Heart right ventricle (tissue), 16 donors: ENCODE results near the gene LOXL4. TPM values are rescaled to one million over a fixed set of nuclear protein-coding genes. Genes with fewer than 3 reads are reported as not detected.

ENCODE experiments used
- ATAC-seq, 8 donors: fragments of 200-7000 bp; cut with Tn5 transposase; one replicate each; pipeline ENCODE4 v1.9.1; 2020; ENCODE audit warnings: mild to moderate bottlenecking in 8 of 8, moderate library complexity in 8 of 8, moderate number of reproducible peaks in 1 of 8
- DNase-seq, 2 donors: peaks; one replicate each; pipeline ENCODE4 v3.0.0-alpha.2; 2020
- H3K27ac ChIP-seq, 10 donors: fragments of 200-600 bp; sonication (generic) in 2 of 10; one replicate each; pipeline versions ENCODE4 v1.5.0 to v1.8.0; 2020 to 2022; ENCODE audit warnings: mild to moderate bottlenecking in 3 of 10
- H3K27me3 ChIP-seq, 7 donors: fragments of 200-600 bp; one replicate each; pipeline ENCODE4 v1.8.0; 2021 to 2022; ENCODE audit warnings: mild to moderate bottlenecking in 2 of 7
- H3K36me3 ChIP-seq, 9 donors: fragments of 200-600 bp; sonication (generic) in 1 of 9; one replicate each; pipeline versions ENCODE4 v1.5.0 to v1.8.0; 2020 to 2022; ENCODE audit warnings: mild to moderate bottlenecking in 2 of 9
- H3K4me1 ChIP-seq, 9 donors: fragments of 200-600 bp; sonication (generic) in 1 of 9; one replicate each; pipeline versions ENCODE4 v1.5.0 to v1.8.0; 2020 to 2022; ENCODE audit warnings: mild to moderate bottlenecking in 4 of 9
- H3K4me3 ChIP-seq, 10 donors: fragments of 200-600 bp; sonication (generic) in 2 of 10; one replicate each; pipeline versions ENCODE4 v1.5.0 to v1.8.0; 2020 to 2022; ENCODE audit warnings: mild to moderate bottlenecking in 7 of 10, moderate library complexity in 2 of 10
- H3K9me3 ChIP-seq, 11 donors: fragments of 200-600 bp in 10 of 11; sonication (generic) in 2 of 11; one replicate each; pipeline versions ENCODE4 v1.5.0 to v1.8.0; 2013 to 2022; ENCODE audit warnings: mild to moderate bottlenecking in 2 of 11, control low read depth in 1 of 11, moderate library complexity in 1 of 11
- CTCF ChIP-seq, 9 donors: fragments of 200-600 bp; sonication (generic) in 2 of 9; IDR thresholded peaks; one replicate each; pipeline versions ENCODE4 v1.5.0 to v1.8.0; 2021 to 2022; ENCODE audit warnings: antibody characterized with exemption in 9 of 9, mild to moderate bottlenecking in 5 of 9, moderate library complexity in 1 of 9
- WGBS, 2 donors: extraction: QIAGEN DNeasy Blood & Tissue Kit; methylation state at CpG; one replicate each; pipeline ENCODE4 v1.1.7; 2013; ENCODE audit warnings: inconsistent platforms in 1 of 2; 5-methylcytosine and 5-hydroxymethylcytosine counted together
- intact Hi-C, 10 donors: fragments of 100-400 bp; cut with DNase I; formaldehyde crosslinking; loops; one replicate each; pipeline versions ENCODE4 v1.11.1 to v1.14.2; 2022
- polyA plus RNA-seq, 2 donors: library from polyadenylated mRNA; stranded (reverse); fragments of 200-250 nt; gene quantifications; one replicate each; pipeline ENCODE4 v1.2.3, GENCODE V29; 2013
- total RNA-seq, 10 donors: library from RNA; stranded (reverse); fragmentation: NEBNext Ultra II Directional in 3 of 10; extraction: Animal tissue kit (Norgen Biotek cat#: 25700) in 3 of 10; gene quantifications; one replicate each; pipeline versions ENCODE4 v1.2.1 to v1.2.4, GENCODE V29; 2021 to 2023
- donor health status: Arrhythmogenic right ventricular cardiomyopathy.
- donor health status: ischemic (EF 13 %, LVEDD 7.1; RV severe dilation, severe dysfunction).
- donor health status: healthy with polysubstance abuse.
- donor health status: DM: no; HTN: yes; CAD: no.
- donor health status: DM: no; HTN: no; CAD: no.
- donor health status: ischemic (EF 25% LVEDD 6.9; RV normal size, moderate dysfunction).
- donor health status: ischemic (EF 25% LVEDD 5.7; RV mildly dilated, moderate dysfunction).
- donor health status: healthy.
- donor health status: DM: yes; HTN: yes; CAD: no.
- donor health status: Ischemic cardiomyopathy.
- donor health status: ischemic (EF 35%, LVEDD 5.7; RV mildly dilated, moderate dysfunction).
- donor health status: nonischemic (EF 11% LVEDD 7.7; RV severe dilation, severe dysfunction).
- donor health status: DM: yes; HTN: yes; CAD: no.
- donor health status: PGD.
- donor health status: ischemic (EF 29% LVEDD 5.4; RV normal size, mild dysfunction).
- donor health status: nonischemic (EF 23%, LVEDD 6.1; RV moderate dilation, normal function).

The LOXL4 gene
- total and polyA plus RNA-seq, 12 donors: 0.72 to 13.5 (median 1.9) TPM

- Histone ChIP-seq H3K27ac (no peak overlapping the region), H3K9me3 (peaks cover 0 to 22% (median 7%) of the 10 kb centered on the region in 11 donors), H3K4me1 (peaks cover 0 to 22% (median 18%) of the 10 kb centered on the region in 9 donors), H3K4me3 (no peak overlapping the region), H3K27me3 (no peaks in the 10 kb centered on the region), H3K36me3 (peaks cover 0 to 6% (median 0%) of the 10 kb centered on the region in 9 donors)
- no peak for DNase-seq
- ATAC-seq: no peak
- intact Hi-C loops: no loop called here
- 76 to 80% methylated on average over 2 of the region's 2 CpGs for WGBS, 2 donors
- TF ChIP-seq CTCF (IDR thresholded peaks at IDR 0.05): no peak
Observed at GRCh38 chr10:98224509-98224908, 43.5 kb downstream of the LOXL4 start.

GRCh38 chr10:98223874-98224273 lies 44.1 kb downstream of the LOXL4 start:
- no peak for DNase-seq
- no peak for ATAC-seq
- Histone ChIP-seq H3K4me3 (no peak overlapping the region), H3K9me3 (peaks cover 0 to 28% (median 13%) of the 10 kb centered on the region in 11 donors), H3K27ac (no peak overlapping the region), H3K27me3 (no peaks in the 10 kb centered on the region), H3K4me1 (peaks cover 0 to 22% (median 18%) of the 10 kb centered on the region in 9 donors), H3K36me3 (peaks cover 0 to 6% (median 0%) of the 10 kb centered on the region in 9 donors)
- TF ChIP-seq CTCF (IDR thresholded peaks at IDR 0.05): no peak
- intact Hi-C loops: no loop called here
- 98 to 99% methylated on average over 6 of the region's 6 CpGs for WGBS, 2 donors

- Histone ChIP-seq H3K27ac (no peak overlapping the region), H3K9me3 (peaks cover 0 to 38% (median 25%) of the 10 kb centered on the region in 11 donors), H3K4me1 (peaks cover 0 to 5% (median 0%) of the 10 kb centered on the region in 9 donors), H3K4me3 (no peak overlapping the region), H3K27me3 (no peaks in the 10 kb centered on the region), H3K36me3 (peaks cover 0 to 4% (median 0%) of the 10 kb centered on the region in 9 donors)
- intact Hi-C loops: no loop called here
- ATAC-seq (no peak), DNase-seq (no peak)
- 60 to 79% methylated on average over 1 of the region's 1 CpG for WGBS, 2 donors
- no peak for TF ChIP-seq CTCF (IDR thresholded peaks at IDR 0.05)
Observed at GRCh38 chr10:98217801-98218200, 50.2 kb downstream of the LOXL4 start.

- Histone ChIP-seq H3K4me1 (peaks cover 0 to 19% (median 6%) of the 10 kb centered on the region in 9 donors), H3K4me3 (no peak overlapping the region), H3K27ac (no peak overlapping the region), H3K27me3 (no peaks in the 10 kb centered on the region), H3K36me3 (peaks cover 0 to 14% (median 0%) of the 10 kb centered on the region in 9 donors), H3K9me3 (peaks cover 0 to 37% (median 25%) of the 10 kb centered on the region in 11 donors)
- no peak for TF ChIP-seq CTCF (IDR thresholded peaks at IDR 0.05)
- intact Hi-C loops: no loop called here
- ATAC-seq (no peak), DNase-seq (no peak)
- WGBS, 2 donors: 97 to 100% methylated on average over 2 of the region's 2 CpGs
Observed at GRCh38 chr10:98215373-98215772, 52.6 kb downstream of the LOXL4 start.
